GM18519 (cell line): Measurements from ENCODE around the gene PACRG.

Experiments used
- ATAC-seq: cut with Tn5 transposase; IDR thresholded peaks from one replicate; pipeline ENCODE4 v1.9.1; 2021; ENCODE audit warnings: mild to moderate bottlenecking, moderate library complexity; ENCODE audit not compliant: unreplicated experiment, low FRiP score

The PACRG gene

DNA sequence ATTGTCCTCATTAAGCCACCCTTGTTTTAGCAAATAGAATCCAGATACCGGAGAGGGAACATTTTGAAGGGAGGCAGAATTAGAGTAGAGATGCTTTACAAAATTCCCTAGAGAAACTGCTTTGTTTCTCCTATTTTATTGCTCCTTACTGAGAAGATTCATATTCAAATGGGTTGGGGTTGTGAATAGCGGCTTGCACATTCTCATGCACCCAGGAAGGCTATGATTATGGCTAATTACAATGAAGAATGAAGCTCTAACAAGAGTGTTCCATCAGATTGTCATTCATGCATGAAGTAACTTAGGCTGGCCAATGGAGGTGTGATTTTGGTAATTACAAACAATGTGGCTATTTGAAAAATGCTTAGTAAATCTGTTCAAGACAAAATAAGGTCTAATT is 129.6 kb downstream of the PACRG start:
- ATAC-seq = no peak

DNA sequence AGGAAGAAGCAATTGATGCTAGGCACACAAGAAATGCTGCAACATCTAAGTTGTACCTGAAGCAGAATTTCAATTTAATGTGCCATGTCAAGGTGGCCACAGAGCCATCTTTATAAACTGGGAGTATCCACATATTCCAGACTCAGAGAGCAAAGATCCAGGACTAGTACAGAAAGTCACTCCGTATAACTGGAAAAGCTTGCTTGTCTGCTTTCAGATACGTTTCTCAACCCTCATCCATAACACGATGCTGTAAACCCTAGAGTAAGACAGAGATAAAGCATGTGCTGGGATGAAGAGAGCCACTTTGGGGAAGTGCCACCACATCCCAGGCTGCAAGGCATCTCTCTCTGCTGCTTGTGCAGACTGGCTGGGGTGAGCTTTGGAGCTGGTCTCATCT is 134.7 kb downstream of the PACRG start:
- ATAC-seq = no peak

DNA sequence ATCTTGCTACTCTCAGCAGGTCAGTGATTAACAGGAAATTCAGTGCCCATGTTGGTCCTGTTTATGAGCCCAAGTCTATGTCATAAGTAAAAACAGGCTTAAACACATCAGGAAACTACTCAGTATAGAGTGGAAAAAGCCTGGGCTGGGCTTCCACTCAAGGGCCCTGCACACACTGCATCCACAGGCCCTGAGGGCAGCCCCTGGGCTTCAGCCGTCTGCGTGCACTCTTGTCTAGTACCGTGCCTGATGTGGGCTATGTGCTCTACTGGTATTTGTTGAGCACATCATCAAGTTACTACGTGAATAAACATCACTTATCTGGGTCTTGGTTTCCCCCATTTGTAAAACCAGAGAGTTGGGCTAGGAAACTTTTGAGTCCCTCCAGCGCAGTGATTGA is 135.2 kb downstream of the PACRG start:
- ATAC-seq = no peak

DNA sequence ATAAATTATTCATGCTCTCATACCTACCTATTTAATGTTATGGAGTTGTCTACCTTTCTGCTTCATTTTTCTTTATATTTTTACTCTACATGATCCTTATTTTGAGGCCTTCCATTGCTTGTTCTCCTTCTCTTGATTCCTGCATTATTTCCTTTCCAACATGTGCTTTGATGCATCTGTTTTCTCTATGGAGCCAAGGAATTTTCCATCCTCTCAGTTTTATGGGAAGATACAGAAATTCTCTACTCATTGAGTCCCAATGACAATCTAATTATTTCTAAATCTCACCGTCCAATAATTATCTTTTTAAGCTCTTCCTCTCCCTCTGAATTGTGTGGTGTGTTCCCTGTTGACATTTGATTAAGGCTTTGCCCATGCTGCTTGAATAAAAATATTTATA is 136.0 kb downstream of the PACRG start:
- ATAC-seq = no peak

DNA sequence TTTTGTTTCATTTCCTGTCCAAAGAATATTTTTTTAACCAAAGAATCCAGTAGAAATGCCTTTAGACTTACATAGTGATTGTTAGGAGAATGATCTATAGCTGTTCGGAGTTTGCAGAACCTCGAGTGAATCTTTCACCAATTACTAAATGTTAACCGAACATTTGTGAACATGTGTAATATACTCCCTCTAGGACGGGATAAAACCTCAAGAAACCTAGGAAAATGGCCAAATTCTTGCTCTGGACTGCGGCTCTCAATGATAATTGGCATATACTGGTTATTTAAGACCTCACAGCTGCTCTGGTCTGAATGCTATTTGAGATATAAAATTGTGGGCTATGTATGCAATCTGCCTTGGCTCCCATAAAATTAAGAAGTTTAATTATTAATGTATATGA is 137.1 kb downstream of the PACRG start:
- no peak for ATAC-seq

DNA sequence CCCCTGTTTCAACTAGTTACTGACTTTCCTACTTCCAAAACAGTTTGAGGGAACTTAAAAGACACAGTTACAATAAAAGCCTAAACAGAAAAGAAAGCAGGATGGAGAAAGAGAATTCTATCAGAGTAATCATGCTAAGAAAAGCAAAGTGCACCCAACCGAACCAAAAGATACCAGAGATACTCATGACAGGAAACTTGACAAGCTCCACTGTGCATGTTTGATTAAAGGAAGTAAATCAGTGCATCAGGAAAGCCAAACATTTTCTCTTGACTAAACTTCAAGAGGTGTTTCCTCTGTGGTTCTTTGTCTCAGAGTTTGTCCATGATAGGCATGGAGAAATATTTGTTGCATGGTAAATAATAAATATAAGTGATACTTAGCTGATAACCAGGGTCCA is 138.9 kb downstream of the PACRG start:
- no peak for ATAC-seq

DNA sequence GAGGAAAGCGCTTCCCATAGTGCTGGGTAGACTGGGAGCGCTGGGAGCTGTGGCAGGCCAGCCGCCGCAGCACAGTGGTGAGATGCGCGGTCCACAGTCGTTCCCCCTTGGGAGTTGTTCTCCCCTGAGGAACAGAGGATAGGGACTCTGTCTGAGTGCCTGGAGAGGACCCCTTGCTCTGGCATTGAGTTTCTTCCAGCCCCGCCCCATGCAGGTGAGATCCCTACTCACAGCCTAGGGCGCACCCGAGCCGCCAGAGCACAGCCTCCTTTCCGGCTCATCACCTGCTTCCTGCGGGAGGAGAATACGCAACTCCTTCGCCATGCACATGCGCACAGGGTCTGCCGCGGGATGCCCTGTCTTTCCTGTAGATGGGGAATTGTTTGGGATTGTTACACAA is 140.6 kb downstream of the PACRG start:
- no peak for ATAC-seq

DNA sequence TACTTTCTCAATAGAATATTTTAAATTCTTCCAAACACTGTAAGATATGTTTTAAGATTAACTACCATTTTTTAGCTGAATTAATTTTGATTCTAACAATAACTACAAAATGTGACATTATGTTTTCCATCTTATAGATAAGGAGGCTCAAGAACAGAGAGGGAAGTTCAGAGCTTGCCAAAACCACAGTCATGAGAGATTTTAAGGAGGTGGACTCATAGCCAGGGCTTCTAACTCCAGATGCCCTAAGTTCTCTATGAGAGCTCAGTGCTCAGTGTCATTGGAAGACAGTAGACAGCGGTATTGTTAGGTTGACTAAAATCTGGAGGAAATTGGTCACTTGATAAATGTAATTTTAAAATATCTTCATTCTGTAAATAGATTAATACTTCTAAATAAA is 144.2 kb downstream of the PACRG start:
- no peak for ATAC-seq

DNA sequence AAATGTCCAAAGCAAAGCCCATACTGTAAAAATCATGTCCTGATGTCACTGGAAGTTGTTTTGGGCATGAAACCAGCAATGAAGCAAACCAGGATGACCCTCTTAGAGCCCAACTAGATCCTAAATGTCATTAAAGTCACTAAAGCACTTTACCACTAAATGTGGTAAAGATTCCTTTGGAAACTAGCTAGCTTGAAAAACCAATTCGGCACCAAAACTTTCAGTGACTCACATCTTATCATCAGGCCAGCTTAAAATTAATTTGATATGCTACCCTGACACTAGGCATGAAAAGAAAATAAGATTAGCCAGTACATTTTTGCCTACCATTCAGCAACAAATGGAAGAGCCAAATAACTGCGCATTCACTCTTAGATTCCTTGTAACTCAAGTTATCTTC is 145.8 kb downstream of the PACRG start:
- no peak for ATAC-seq

DNA sequence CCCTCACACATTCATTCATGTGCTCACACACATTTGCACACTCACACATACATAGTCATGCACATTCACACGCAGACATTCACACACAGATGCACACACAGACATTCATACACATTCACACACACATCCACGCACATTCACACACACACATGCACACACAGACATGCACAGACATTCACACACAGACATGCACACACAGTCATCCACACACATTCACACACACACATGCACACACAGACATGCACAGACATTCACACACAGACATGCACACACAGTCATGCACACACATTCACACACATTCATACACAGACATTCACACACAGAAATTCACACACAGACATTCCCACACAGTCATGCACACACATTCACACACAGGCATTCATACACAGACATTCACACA is 147.3 kb downstream of the PACRG start:
- no peak for ATAC-seq

DNA sequence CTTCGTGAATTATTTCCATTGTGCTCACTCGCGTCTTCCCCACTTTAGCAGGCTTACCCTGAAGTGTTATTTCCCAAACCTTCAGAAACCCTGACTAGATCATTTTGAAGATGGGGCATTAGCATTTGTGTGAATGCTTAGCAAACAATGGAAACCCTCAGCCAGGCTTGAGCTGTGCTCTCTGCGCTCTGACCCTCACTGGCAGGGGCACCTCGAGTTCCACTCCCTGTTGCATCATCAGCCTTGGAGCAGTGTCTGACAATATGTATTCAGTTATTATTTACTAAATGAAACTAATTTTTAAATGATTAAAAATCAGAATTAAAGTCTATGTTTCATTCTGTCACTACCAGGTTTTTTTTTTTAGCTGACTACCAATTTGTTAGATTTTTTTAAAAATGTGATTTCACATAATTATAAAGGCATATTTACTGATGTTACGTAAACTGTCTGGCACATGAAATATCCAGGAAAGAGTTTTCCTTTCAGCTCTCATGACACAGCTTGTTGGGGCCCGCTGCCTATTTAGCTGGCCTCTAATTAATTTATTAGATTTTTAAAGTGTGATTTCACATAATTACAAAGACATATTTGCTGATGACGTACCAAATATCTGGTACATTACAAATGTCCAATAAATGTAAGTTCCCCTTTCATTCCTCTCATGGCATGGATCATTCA is 155.2 kb downstream of the PACRG start:
- ATAC-seq = no peak

DNA sequence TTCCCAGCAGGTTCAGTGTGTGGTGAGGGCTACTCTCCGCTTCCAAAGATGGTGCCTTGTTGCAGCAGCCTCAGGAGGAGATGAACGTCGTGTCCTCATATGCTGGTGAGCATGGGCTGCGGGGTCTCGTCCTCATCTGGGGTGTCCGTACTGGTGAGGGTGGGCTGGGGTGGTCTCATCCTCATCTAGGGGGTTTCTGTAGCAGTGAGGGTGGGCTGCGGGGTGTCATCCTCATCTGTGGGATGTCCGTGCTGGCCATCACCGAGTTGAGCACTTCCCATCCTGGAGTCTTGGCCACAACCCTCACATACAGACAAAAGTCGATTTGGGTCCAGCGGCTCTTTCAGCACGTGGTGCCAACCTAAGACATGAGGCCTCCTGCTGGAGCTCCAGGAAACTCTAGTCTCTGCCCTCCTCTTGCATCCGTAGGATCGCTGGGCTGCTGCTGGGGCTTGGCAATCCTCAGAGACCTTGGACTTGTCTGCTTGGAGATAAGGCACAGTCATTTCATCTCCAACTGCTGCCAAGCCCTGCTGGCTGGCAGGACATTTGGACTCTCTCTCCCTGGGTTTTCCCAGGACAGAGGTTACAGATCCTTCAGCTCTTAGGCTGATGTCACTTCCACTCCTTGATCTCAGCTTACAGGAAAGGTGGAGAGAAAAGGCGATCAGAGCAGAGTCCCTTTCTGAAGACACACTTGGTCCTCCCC is 160.4 kb downstream of the PACRG start:
- ATAC-seq = no peak

DNA sequence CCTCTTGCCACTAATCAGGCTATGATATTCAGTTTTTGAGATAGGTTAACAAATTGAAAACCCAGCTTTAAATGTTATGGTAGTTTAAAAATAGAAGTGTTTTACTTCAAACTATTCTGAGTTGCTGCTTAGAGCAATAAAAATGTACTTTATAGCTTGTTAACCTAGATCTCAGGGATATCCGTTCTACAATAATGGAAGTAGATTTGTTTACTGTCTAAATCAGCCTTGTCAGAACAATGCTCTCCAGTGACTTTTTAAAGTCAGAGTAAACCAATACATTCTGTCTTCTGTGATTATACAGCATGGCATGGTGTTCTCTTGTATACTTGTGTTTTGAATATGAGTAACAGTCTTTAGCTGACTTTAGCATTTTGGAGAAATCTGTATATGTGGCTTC is 161.5 kb downstream of the PACRG start:
- no peak for ATAC-seq

DNA sequence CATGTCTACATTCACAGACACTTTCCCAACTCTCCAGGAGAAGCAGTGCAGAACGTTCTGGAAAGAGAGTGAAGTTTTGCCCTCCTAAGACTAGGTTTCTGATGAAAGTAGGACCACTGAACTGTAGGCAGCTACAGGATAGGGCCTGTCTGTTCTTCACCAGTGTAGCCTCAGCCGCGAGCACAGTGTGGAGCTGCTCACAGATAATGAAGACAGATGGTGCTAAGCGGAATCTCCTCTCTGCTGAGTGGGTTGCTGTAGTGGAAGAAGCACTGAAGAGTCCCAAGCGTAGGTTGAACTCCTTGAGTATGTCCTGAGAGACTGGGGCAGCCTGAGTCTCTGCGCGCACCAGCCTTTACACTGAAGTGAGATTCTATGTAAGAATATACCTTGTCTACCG is 170.2 kb downstream of the PACRG start:
- ATAC-seq = no peak

DNA sequence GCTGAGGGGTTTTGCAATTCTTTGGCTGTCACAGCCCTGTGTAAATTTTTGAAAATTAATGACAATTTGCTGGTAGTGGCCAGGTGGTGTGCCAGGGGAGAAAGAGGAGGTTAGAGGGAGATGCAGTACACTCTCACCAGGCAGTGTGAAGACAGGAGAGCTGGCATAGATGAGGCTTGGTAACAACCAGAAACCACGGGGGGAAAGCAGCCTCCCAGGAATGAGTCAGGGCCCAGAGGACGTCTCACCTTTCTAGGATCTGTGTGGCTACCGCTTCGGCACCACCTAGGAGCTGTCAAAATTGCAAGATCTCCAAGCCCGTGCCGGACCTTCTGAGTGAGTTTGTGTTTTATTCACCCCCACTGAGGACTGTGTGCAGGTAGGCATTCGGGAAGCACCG is 171.4 kb downstream of the PACRG start:
- ATAC-seq = no peak

DNA sequence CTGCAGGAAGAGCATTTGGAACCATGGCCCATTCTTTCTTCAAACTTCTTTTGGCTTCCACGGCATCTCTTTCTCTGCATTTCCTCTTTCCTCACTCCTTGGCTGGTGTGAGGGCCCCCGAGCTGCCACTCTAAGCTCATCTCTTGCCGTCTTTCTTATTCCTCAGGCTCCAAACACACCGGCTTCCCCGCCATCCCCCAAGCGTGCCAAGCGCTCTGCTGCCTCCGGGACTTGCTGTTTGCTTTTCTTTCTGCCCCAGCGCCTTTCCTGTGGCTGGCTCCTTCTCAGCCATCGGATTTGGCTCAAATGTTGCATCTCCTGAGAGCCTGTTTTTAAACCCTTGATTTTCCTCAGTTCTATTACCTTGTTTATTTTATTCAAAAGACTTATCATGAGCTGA is 172.7 kb downstream of the PACRG start:
- no peak for ATAC-seq

DNA sequence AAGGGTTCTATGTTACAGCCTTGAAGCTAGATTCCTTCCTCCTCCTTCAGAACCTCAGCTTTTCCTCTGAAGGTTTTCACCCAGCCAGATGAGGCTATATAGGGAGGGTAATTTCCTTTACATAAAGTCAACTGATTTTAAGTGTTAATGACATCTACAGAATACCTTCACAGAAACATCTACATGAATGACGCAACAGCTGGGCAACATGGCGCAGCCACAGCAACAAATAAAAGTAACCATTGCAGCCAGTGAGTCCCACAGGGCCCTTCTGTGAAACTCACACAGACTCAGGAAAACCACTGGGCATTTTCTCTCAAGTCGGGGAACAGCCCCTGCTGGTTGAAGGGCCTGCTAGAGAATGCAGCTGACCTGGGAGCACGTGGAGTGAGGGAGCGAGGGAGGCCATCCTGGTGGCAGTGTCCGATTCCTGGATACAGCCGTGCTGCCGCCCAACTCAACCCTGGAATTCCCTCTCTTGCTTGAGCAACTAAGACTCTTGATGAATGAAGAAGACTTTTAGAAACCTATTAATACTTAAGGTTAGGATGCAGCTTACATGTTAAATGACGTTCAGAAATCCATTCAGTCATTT is 176.4 kb downstream of the PACRG start:
- ATAC-seq = no peak

DNA sequence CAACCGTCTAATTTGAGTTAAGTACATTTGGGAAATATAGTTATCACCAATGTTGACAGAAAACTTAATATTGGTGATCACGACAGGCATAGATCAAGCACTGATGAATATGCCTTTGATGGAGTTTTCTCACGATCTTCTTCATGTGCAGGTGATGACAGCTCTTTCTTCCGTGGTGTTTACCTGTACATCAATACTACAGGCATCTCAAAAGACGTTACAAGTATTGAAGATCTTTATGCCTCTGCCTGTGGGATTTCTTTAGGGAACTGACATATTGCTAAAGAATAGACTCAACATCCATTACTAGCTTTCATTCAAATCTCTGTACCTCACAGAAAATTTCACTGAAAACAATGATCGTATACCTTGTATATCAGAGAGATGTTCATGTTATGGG is 178.7 kb downstream of the PACRG start:
- ATAC-seq = no peak

DNA sequence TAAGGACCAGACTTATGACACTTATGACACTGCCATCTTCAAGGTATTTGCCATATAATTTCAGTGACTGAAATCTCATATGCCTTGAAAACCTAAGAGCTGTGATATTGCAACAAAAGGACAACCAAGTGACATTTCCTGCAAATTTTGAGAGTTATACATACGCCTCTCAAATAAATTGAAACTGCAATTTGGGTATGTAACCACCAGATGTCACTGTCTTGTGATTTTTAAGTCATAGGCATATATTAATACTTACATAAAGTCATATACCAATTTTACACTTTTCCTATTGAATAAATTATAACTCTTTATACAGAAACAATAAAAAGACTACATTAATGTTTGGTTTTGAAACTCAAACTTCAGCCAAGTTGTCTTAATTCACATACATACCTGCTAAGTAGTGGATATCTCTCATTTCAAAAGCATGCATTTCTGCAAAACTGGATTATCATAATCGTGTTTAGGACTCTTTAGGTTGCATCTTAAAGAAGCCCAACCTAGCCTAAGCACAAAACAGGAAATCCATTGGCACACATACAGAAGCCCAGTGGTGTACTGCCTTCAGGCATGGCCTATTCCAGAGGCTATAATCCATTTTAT is 180.2 kb downstream of the PACRG start:
- peak; percentile 57 for ATAC-seq

DNA sequence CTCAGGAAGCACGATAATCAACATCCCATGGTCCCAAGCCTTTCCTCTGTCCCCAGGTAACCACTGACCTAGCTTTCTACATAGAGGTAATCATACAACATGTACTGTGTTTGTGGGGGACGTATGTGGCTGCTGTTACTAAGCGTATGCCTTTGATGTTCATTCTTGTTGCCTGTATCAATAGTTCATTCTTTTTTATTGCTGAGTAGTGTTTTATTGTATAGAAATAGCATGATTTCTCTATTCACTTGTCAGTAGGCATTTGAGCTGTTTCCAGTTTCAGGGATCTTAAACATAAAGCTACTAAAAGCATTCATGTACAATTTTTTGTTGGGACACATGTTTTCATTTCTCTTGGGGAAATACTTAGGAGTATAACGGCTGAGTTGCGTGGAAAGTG is 185.4 kb downstream of the PACRG start:
- ATAC-seq = no peak

DNA sequence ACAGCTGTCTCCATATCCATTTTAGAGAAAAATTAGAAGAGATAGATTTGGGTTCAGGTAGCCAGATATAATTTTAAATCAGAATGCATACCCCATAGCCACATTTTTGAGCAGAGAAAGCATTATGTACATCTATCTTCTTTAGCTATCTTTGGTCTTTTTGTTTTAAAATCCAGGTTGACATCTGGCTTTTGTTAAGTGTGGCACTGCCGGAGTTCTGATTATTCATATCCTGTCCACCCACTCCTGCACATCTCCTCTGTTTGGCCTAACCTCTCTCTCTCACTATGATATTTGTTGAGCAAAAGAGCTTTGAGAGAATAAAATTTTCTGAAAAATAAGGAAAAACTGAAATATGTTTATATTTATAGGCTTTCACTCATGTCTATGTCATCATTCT is 189.7 kb downstream of the PACRG start:
- no peak for ATAC-seq

DNA sequence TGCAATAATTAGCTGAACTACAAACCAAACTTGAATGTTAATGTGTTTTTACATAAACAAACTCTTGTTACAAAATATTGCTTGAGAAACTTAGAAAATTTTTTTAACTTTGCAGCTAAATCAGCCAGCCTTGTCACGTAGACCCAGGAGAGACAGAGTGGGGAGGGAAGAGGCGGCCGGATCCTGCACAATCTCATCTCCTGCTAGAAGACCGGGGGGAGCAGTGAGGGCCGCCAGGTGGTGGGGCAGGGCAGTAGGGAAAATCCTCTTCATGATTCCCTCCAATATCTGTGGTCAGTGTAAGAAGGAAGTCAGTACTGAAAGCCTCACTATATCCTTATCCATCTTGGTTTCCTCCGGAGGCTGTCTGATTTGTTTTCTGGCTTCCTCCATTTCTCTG is 193.3 kb downstream of the PACRG start:
- no peak for ATAC-seq
